Activated naive CD4-positive, alpha-beta T cell treated with anti-CD3 and anti-CD28 coated beads, Interleukin-2, amount 10 ng/mL, durations not matched to agents 7 days and 5 days (primary cell): ENCODE measurements around the gene LMCD1.

Experiments used
- CTCF ChIA-PET: fragments of 350-600 bp; sonication (Branson Sonifier 250); formaldehyde crosslinking; loops from one replicate; lab custom pipeline; 2021; ENCODE audit warnings: antibody characterized with exemption; lab: Charles Lee
- DNase-seq: peaks from one replicate; pipeline ENCODE4 v3.0.0-alpha.2; 2020
- H3K27ac Mint-ChIP-seq: one replicate; pipeline ENCODE4 v1.8.0; 2021; ENCODE audit warnings: mild to moderate bottlenecking, moderate library complexity, mixed read lengths
- H3K27me3 Mint-ChIP-seq: one replicate; pipeline ENCODE4 v1.8.0; 2021; ENCODE audit warnings: mild to moderate bottlenecking, mixed read lengths
- H3K36me3 Mint-ChIP-seq: one replicate; pipeline ENCODE4 v1.8.0; 2021; ENCODE audit warnings: mixed read lengths
- H3K4me1 Mint-ChIP-seq: one replicate; pipeline ENCODE4 v1.8.0; 2021; ENCODE audit warnings: mixed read lengths
- H3K4me3 Mint-ChIP-seq: one replicate; pipeline ENCODE4 v1.8.0; 2021; ENCODE audit warnings: mild to moderate bottlenecking, moderate library complexity, mixed read lengths
- H3K9me3 Mint-ChIP-seq: one replicate; pipeline ENCODE4 v1.8.0; 2021; ENCODE audit warnings: mixed read lengths

Gene LMCD1

GRCh38 chr3:8560366-8561007, 58.9 kb downstream of the LMCD1 start:
- H3K4me3 Mint-ChIP-seq, result no peak overlapping the region
- no peaks in the 10 kb centered on the region for H3K9me3 Mint-ChIP-seq
- H3K4me1 Mint-ChIP-seq, result no peaks in the 10 kb centered on the region
- H3K27me3 Mint-ChIP-seq, result peaks cover 5% of the 10 kb centered on the region
- H3K36me3 Mint-ChIP-seq, result no peaks in the 10 kb centered on the region
- no peak overlapping the region for H3K27ac Mint-ChIP-seq
- no peak for DNase-seq
- CTCF ChIA-PET, result no interaction called here

GRCh38 chr3:8561370-8561769, 59.7 kb downstream of the LMCD1 start:
- H3K27me3 Mint-ChIP-seq, result peaks cover 5% of the 10 kb centered on the region
- no peaks in the 10 kb centered on the region for H3K36me3 Mint-ChIP-seq

GRCh38 chr3:8562081-8562595, 60.5 kb downstream of the LMCD1 start:
- no peaks in the 10 kb centered on the region for H3K36me3 Mint-ChIP-seq
- CTCF ChIA-PET, result no interaction called here
- H3K4me3 Mint-ChIP-seq, result no peak overlapping the region
- H3K27ac Mint-ChIP-seq, result no peak overlapping the region
- peaks cover 5% of the 10 kb centered on the region for H3K27me3 Mint-ChIP-seq
- no peak for DNase-seq
- H3K9me3 Mint-ChIP-seq, result no peaks in the 10 kb centered on the region
- no peaks in the 10 kb centered on the region for H3K4me1 Mint-ChIP-seq

More at GRCh38 chr3:8561370-8561769, 59.7 kb downstream of the LMCD1 start:
- H3K9me3 Mint-ChIP-seq, result no peaks in the 10 kb centered on the region
- no peak overlapping the region for H3K4me3 Mint-ChIP-seq
- CTCF ChIA-PET, result no interaction called here
- H3K4me1 Mint-ChIP-seq, result no peaks in the 10 kb centered on the region
- no peak overlapping the region for H3K27ac Mint-ChIP-seq
- no peak for DNase-seq

- H3K4me3 Mint-ChIP-seq, result no peak overlapping the region
- peaks cover 5% of the 10 kb centered on the region for H3K27me3 Mint-ChIP-seq
- no peaks in the 10 kb centered on the region for H3K36me3 Mint-ChIP-seq
- no peak overlapping the region for H3K27ac Mint-ChIP-seq
- no peaks in the 10 kb centered on the region for H3K9me3 Mint-ChIP-seq
- no peaks in the 10 kb centered on the region for H3K4me1 Mint-ChIP-seq
- DNase-seq, result no peak
- CTCF ChIA-PET, result no interaction called here
These were observed 61.5 kb downstream of the LMCD1 start for GRCh38 chr3:8563146-8563545.

GRCh38 chr3:8563597-8563996, 62.0 kb downstream of the LMCD1 start:
- no peaks in the 10 kb centered on the region for H3K9me3 Mint-ChIP-seq
- H3K27ac Mint-ChIP-seq, result no peak overlapping the region
- DNase-seq, result no peak
- H3K4me3 Mint-ChIP-seq, result no peak overlapping the region
- H3K27me3 Mint-ChIP-seq, result peaks cover 5% of the 10 kb centered on the region
- CTCF ChIA-PET, result no interaction called here
- H3K4me1 Mint-ChIP-seq, result no peaks in the 10 kb centered on the region
- no peaks in the 10 kb centered on the region for H3K36me3 Mint-ChIP-seq

- H3K9me3 Mint-ChIP-seq, result no peaks in the 10 kb centered on the region
- H3K27ac Mint-ChIP-seq, result no peak overlapping the region
- H3K27me3 Mint-ChIP-seq, result no peaks in the 10 kb centered on the region
- no peaks in the 10 kb centered on the region for H3K36me3 Mint-ChIP-seq
- DNase-seq, result no peak
- CTCF ChIA-PET, result no interaction called here
- H3K4me1 Mint-ChIP-seq, result peaks cover under 1% of the 10 kb centered on the region
- no peak overlapping the region for H3K4me3 Mint-ChIP-seq
These were observed 63.8 kb downstream of the LMCD1 start for GRCh38 chr3:8565376-8565775.

- Mint-ChIP-seq H3K4me3 (no peak overlapping the region), H3K27me3 (no peaks in the 10 kb centered on the region), H3K27ac (no peak overlapping the region), H3K9me3 (no peaks in the 10 kb centered on the region), H3K36me3 (no peaks in the 10 kb centered on the region), H3K4me1 (peaks cover 12% of the 10 kb centered on the region)
- CTCF ChIA-PET, result no interaction called here
- DNase-seq, result no peak
These were observed 66.4 kb downstream of the LMCD1 start for GRCh38 chr3:8567784-8568575.

GRCh38 chr3:8571256-8571655, 69.6 kb downstream of the LMCD1 start:
- no peak for DNase-seq
- CTCF ChIA-PET, result no interaction called here
- H3K4me1 Mint-ChIP-seq, result peaks cover 12% of the 10 kb centered on the region
- no peaks in the 10 kb centered on the region for H3K36me3 Mint-ChIP-seq
- H3K27me3 Mint-ChIP-seq, result no peaks in the 10 kb centered on the region
- H3K9me3 Mint-ChIP-seq, result no peaks in the 10 kb centered on the region
- no peak overlapping the region for H3K27ac Mint-ChIP-seq
- no peak overlapping the region for H3K4me3 Mint-ChIP-seq

GRCh38 chr3:8573342-8573926, 71.8 kb downstream of the LMCD1 start:
- DNase-seq, result no peak
- no peaks in the 10 kb centered on the region for H3K9me3 Mint-ChIP-seq
- no peak overlapping the region for H3K4me3 Mint-ChIP-seq
- no peaks in the 10 kb centered on the region for H3K27me3 Mint-ChIP-seq
- H3K27ac Mint-ChIP-seq, result no peak overlapping the region
- H3K4me1 Mint-ChIP-seq, result peaks cover 12% of the 10 kb centered on the region
- H3K36me3 Mint-ChIP-seq, result no peaks in the 10 kb centered on the region
- CTCF ChIA-PET, result no interaction called here

- Mint-ChIP-seq H3K36me3 (no peaks in the 10 kb centered on the region), H3K4me3 (no peak overlapping the region), H3K9me3 (no peaks in the 10 kb centered on the region), H3K4me1 (peaks cover 12% of the 10 kb centered on the region), H3K27ac (no peak overlapping the region), H3K27me3 (no peaks in the 10 kb centered on the region)
- DNase-seq, result no peak
- CTCF ChIA-PET, result no interaction called here
These were observed 72.5 kb downstream of the LMCD1 start for GRCh38 chr3:8574040-8574669.

- Mint-ChIP-seq H3K4me1 (peaks cover 12% of the 10 kb centered on the region), H3K4me3 (no peak overlapping the region), H3K27me3 (no peaks in the 10 kb centered on the region), H3K27ac (no peak overlapping the region), H3K9me3 (no peaks in the 10 kb centered on the region), H3K36me3 (no peaks in the 10 kb centered on the region)
- CTCF ChIA-PET, result no interaction called here
- DNase-seq, result no peak
These were observed 73.2 kb downstream of the LMCD1 start for GRCh38 chr3:8574670-8575322.

- Mint-ChIP-seq H3K36me3 (no peaks in the 10 kb centered on the region), H3K27me3 (no peaks in the 10 kb centered on the region), H3K9me3 (no peaks in the 10 kb centered on the region), H3K4me3 (no peak overlapping the region), H3K4me1 (peaks cover 9% of the 10 kb centered on the region), H3K27ac (no peak overlapping the region)
- CTCF ChIA-PET, result no interaction called here
- DNase-seq, result no peak
These were observed 73.9 kb downstream of the LMCD1 start for GRCh38 chr3:8575364-8576104.

GRCh38 chr3:8576436-8576835, 74.8 kb downstream of the LMCD1 start:
- Mint-ChIP-seq H3K36me3 (no peaks in the 10 kb centered on the region), H3K4me1 (peaks cover under 1% of the 10 kb centered on the region), H3K4me3 (no peak overlapping the region), H3K9me3 (no peaks in the 10 kb centered on the region), H3K27ac (no peak overlapping the region), H3K27me3 (no peaks in the 10 kb centered on the region)
- no peak for DNase-seq
- CTCF ChIA-PET, result no interaction called here
